ENCODE data around the gene CCDC175.

The CCDC175 gene

GRCh38 chr14:59576332-59577294 is at the start of gene CCDC175:
Gene CCDC175, minus strand, starts transcription at chr14:59576812. Its CDS starts 37 bp downstream, at chr14:59576775.
- FAIRE-seq (peak; percentile 93), DNase-seq (ENCODE audit: low spot score) (peak; percentile 97)

- DNase-seq (ENCODE audit: low spot score) (no peak), FAIRE-seq (no peak)
Observed at GRCh38 chr14:59622631-59623030, 46.0 kb upstream of the CCDC175 start.

- FAIRE-seq: no peak
- no peak for DNase-seq (ENCODE audit: low spot score)
Observed at GRCh38 chr14:59619061-59619460, 42.4 kb upstream of the CCDC175 start.

GRCh38 chr14:59601056-59601455 is 24.4 kb upstream of the CCDC175 start:
- no peak for DNase-seq (ENCODE audit: low spot score)
- FAIRE-seq: peak; percentile 74

GRCh38 chr14:59600211-59600945 is 23.8 kb upstream of the CCDC175 start:
- FAIRE-seq: no peak
- DNase-seq (ENCODE audit: low spot score): no peak

- no peak for DNase-seq (ENCODE audit: low spot score)
Observed at GRCh38 chr14:59595071-59595470, 18.5 kb upstream of the CCDC175 start.

GRCh38 chr14:59591641-59592370 is 15.2 kb upstream of the CCDC175 start:
- FAIRE-seq: peak; percentile 59
- no peak for DNase-seq (ENCODE audit: low spot score)

More at GRCh38 chr14:59595071-59595470, 18.5 kb upstream of the CCDC175 start:
- FAIRE-seq: peak; percentile 13

- DNase-seq (ENCODE audit: low spot score) (no peak), FAIRE-seq (no peak)
Observed at GRCh38 chr14:59588101-59588500, 11.5 kb upstream of the CCDC175 start.

- FAIRE-seq: peak; percentile 56
- DNase-seq (ENCODE audit: low spot score): peak; percentile 47
Observed at GRCh38 chr14:59585891-59586554, 9.4 kb upstream of the CCDC175 start.

- FAIRE-seq: peak; percentile 27
- peak; percentile 29 for DNase-seq (ENCODE audit: low spot score)
Observed at GRCh38 chr14:59583755-59584154, 7.1 kb upstream of the CCDC175 start.

- no peak for DNase-seq (ENCODE audit: low spot score)
- FAIRE-seq: no peak
Observed at GRCh38 chr14:59582845-59583509, 6.4 kb upstream of the CCDC175 start.

- FAIRE-seq (no peak), DNase-seq (ENCODE audit: low spot score) (no peak)
Observed at GRCh38 chr14:59582161-59582560, 5.5 kb upstream of the CCDC175 start.

GRCh38 chr14:59580911-59581310 is 4.3 kb upstream of the CCDC175 start:
- DNase-seq (ENCODE audit: low spot score) (no peak), FAIRE-seq (no peak)

- no peak for DNase-seq (ENCODE audit: low spot score)
- FAIRE-seq: no peak
Observed at GRCh38 chr14:59570122-59570521, 6.5 kb downstream of the CCDC175 start.

GRCh38 chr14:59566725-59567124 is 9.9 kb downstream of the CCDC175 start:
- peak; percentile 56 for FAIRE-seq
- DNase-seq (ENCODE audit: low spot score): peak; percentile 40

- FAIRE-seq (no peak), DNase-seq (ENCODE audit: low spot score) (no peak)
Observed at GRCh38 chr14:59566296-59566695, 10.3 kb downstream of the CCDC175 start.

GRCh38 chr14:59565087-59565486 is 11.5 kb downstream of the CCDC175 start:
- no peak for FAIRE-seq
- no peak for DNase-seq (ENCODE audit: low spot score)

- FAIRE-seq: peak; percentile 58
- DNase-seq (ENCODE audit: low spot score): no peak
Observed at GRCh38 chr14:59564366-59564765, 12.2 kb downstream of the CCDC175 start.

GRCh38 chr14:59547310-59547709 is 29.3 kb downstream of the CCDC175 start:
- no peak for FAIRE-seq

GRCh38 chr14:59543873-59544272 is 32.7 kb downstream of the CCDC175 start:
- FAIRE-seq (peak; percentile 46), DNase-seq (ENCODE audit: low spot score) (no peak)

More at GRCh38 chr14:59547310-59547709, 29.3 kb downstream of the CCDC175 start:
- no peak for DNase-seq (ENCODE audit: low spot score)
